ENCODE data around the gene LPIN1. TPM values are rescaled to one million over a fixed set of nuclear protein-coding genes. Genes with fewer than 3 reads are reported as not detected.
A peak's percentile ranks its signal among the peaks of the same experiment; 100 is the strongest.

LPIN1 gene
- total RNA-seq (10 to 100 TPM; 10.1 to 27.4 TPM), polyA plus RNA-seq (10 to 100 TPM; 12.3 to 14.6 TPM)

DNA sequence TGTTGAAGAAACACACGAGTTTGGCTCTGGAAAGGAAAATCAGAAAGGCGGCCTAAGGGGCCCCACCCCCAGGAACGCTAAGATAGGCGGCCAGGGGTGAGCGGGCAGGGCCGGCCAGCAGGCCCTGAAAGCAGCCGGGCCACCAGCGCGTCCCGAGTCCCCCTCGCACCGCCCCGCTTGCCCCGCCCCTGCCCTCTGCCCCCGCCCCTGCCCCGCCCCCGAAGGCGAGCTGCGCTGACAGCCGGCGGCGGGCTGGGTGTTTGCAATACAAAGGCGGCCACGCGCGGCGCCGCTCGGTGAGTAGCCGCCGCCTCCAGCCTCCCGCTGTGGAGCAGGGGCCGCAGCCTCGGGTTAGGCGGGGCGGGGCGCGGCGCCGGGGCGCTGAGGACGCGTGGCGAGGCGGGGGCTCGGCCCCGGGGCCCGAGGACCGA, at the start of gene LPIN1:
Gene LPIN1, plus strand, starts transcription at position 257 of the 431 bp plus-strand sequence. CDS start 18,910 bp downstream, outside the sequence.
- H3K4me3 ChIP-seq (ENCODE audit: low read depth in 1 of 3, low read length in 3 of 3), result peak within 1 kb of the TSS; percentile 80 to 92 (median 90)
- H3K27ac ChIP-seq (ENCODE audit: low read depth in 1 of 2, low read length in 2 of 2), result peak within 1 kb of the TSS; percentile 78 to 83
- TF ChIP-seq, protein P1, sequence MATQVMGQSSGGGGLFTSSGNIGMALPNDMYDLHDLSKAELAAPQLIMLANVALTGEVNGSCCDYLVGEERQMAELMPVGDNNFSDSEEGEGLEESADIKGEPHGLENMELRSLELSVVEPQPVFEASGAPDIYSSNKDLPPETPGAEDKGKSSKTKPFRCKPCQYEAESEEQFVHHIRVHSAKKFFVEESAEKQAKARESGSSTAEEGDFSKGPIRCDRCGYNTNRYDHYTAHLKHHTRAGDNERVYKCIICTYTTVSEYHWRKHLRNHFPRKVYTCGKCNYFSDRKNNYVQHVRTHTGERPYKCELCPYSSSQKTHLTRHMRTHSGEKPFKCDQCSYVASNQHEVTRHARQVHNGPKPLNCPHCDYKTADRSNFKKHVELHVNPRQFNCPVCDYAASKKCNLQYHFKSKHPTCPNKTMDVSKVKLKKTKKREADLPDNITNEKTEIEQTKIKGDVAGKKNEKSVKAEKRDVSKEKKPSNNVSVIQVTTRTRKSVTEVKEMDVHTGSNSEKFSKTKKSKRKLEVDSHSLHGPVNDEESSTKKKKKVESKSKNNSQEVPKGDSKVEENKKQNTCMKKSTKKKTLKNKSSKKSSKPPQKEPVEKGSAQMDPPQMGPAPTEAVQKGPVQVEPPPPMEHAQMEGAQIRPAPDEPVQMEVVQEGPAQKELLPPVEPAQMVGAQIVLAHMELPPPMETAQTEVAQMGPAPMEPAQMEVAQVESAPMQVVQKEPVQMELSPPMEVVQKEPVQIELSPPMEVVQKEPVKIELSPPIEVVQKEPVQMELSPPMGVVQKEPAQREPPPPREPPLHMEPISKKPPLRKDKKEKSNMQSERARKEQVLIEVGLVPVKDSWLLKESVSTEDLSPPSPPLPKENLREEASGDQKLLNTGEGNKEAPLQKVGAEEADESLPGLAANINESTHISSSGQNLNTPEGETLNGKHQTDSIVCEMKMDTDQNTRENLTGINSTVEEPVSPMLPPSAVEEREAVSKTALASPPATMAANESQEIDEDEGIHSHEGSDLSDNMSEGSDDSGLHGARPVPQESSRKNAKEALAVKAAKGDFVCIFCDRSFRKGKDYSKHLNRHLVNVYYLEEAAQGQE (IDR thresholded peaks at IDR 0.05), result peak; percentile 18
- peak in 1 of 2 donors; percentile 31 for TF ChIP-seq RAD21 (IDR thresholded peaks at IDR 0.05)
- TF ChIP-seq, protein P2, sequence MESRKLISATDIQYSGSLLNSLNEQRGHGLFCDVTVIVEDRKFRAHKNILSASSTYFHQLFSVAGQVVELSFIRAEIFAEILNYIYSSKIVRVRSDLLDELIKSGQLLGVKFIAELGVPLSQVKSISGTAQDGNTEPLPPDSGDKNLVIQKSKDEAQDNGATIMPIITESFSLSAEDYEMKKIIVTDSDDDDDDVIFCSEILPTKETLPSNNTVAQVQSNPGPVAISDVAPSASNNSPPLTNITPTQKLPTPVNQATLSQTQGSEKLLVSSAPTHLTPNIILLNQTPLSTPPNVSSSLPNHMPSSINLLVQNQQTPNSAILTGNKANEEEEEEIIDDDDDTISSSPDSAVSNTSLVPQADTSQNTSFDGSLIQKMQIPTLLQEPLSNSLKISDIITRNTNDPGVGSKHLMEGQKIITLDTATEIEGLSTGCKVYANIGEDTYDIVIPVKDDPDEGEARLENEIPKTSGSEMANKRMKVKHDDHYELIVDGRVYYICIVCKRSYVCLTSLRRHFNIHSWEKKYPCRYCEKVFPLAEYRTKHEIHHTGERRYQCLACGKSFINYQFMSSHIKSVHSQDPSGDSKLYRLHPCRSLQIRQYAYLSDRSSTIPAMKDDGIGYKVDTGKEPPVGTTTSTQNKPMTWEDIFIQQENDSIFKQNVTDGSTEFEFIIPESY (IDR thresholded peaks at IDR 0.05), result no peak
- H3K27me3 ChIP-seq (ENCODE audit: control insufficient read depth in 4 of 4, insufficient read depth in 4 of 4, low read length in 3 of 4), result no peaks in the 10 kb centered on the region
- no peaks in the 10 kb centered on the region for H3K36me3 ChIP-seq (ENCODE audit: control insufficient read depth in 4 of 4, insufficient read depth in 3 of 4, low read depth in 1 of 4, low read length in 3 of 4)
- peak; percentile 92 for DNase-seq (ENCODE audit: low spot score)
- under 1% methylated on average over 49 of the region's 49 CpGs for WGBS
- H3K9ac ChIP-seq (ENCODE audit: low read depth in 1 of 2, low read length in 2 of 2), result peak within 1 kb of the TSS; percentile 87
- peaks cover 18 to 50% (median 34%) of the 10 kb centered on the region in 4 donors for H3K4me1 ChIP-seq (ENCODE audit: control insufficient read depth in 4 of 4, insufficient read depth in 4 of 4, low read length in 3 of 4)
- H3K9me3 ChIP-seq (ENCODE audit: control insufficient read depth in 4 of 4, low read length in 3 of 4), result no peaks in the 10 kb centered on the region

- H3K4me3 ChIP-seq (ENCODE audit: low read depth in 1 of 3, low read length in 3 of 3), result no peak overlapping the region
- no peak overlapping the region for H3K9ac ChIP-seq (ENCODE audit: low read depth in 1 of 2, low read length in 2 of 2)
- no peak overlapping the region for H3K27ac ChIP-seq (ENCODE audit: low read depth in 1 of 2, low read length in 2 of 2)
- WGBS, result 71% methylated on average over 9 of the region's 9 CpGs
- no peak for DNase-seq (ENCODE audit: low spot score)
- no peaks in the 10 kb centered on the region for H3K27me3 ChIP-seq (ENCODE audit: control insufficient read depth in 4 of 4, insufficient read depth in 4 of 4, low read length in 3 of 4)
- peaks cover 0 to 15% (median 5%) of the 10 kb centered on the region in 4 donors for H3K4me1 ChIP-seq (ENCODE audit: control insufficient read depth in 4 of 4, insufficient read depth in 4 of 4, low read length in 3 of 4)
- no peaks in the 10 kb centered on the region for H3K9me3 ChIP-seq (ENCODE audit: control insufficient read depth in 4 of 4, low read length in 3 of 4)
- TF ChIP-seq, protein P1 (IDR thresholded peaks at IDR 0.05), result no peak
- no peak for TF ChIP-seq NR2F2 (IDR thresholded peaks at IDR 0.05)
- TF ChIP-seq GABPA (IDR thresholded peaks at IDR 0.05 in 1 of 2, conservative IDR thresholded peaks at IDR 0.05 in 1 of 2), result no peak
- TF ChIP-seq JUND (IDR thresholded peaks at IDR 0.05), result no peak
- no peak for TF ChIP-seq EGR1 (IDR thresholded peaks at IDR 0.05; ENCODE audit: low read depth in 2 of 2)
- no peak for TF ChIP-seq RXRA (IDR thresholded peaks at IDR 0.05)
- TF ChIP-seq, protein P3, sequence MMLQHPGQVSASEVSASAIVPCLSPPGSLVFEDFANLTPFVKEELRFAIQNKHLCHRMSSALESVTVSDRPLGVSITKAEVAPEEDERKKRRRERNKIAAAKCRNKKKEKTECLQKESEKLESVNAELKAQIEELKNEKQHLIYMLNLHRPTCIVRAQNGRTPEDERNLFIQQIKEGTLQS (IDR thresholded peaks at IDR 0.05), result no peak
- TF ChIP-seq MAX (IDR thresholded peaks at IDR 0.05), result no peak
- no peak for TF ChIP-seq SP1 (IDR thresholded peaks at IDR 0.05)
- TF ChIP-seq FOXA2 (IDR thresholded peaks at IDR 0.05), result no peak
- TF ChIP-seq TAF1 (conservative IDR thresholded peaks at IDR 0.05), result no peak
- no peaks in the 10 kb centered on the region for H3K36me3 ChIP-seq (ENCODE audit: control insufficient read depth in 4 of 4, insufficient read depth in 3 of 4, low read depth in 1 of 4, low read length in 3 of 4)
Measured at GRCh38 chr2:11696736-11697102, 49.7 kb upstream of the LPIN1 start.

Data from liver (tissue), 9 donors.